Measurements from ENCODE around the gene PIK3R1. TPM values are rescaled to one million over a fixed set of nuclear protein-coding genes. Genes with fewer than 3 reads are reported as not detected.
A peak's percentile ranks its signal among the peaks of the same experiment; 100 is the strongest.
"Not testable (repeated sequence)": the region's sequence is repeated elsewhere in the genome, so short reads cannot be mapped to it uniquely, and the experiment has no call there.

The PIK3R1 gene
- total RNA-seq, 1 donor from 2014 or later: 52.2 TPM

DNA sequence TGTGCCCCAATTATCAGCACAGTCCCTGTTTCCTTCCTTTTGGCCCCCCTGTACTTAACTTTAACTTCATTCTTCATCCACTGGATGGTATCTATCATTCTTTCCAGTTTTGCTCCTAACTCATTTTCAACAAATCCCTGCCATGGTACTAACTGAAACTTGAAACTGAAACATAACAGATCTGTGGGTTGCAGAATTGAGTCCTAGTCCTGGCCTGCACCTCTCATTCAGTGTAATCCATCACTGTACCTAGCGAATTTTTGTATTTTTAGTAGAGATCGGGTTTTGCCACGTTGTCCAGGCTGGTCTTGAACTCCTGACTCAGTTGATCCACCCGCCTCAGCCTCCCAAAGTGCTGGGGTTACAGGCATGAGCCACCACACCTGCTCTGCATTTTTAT, 15.3 kb upstream of the PIK3R1 start:
- Mint-ChIP-seq H3K36me3 (ENCODE audit: low read depth) (no peaks in the 10 kb centered on the region), H3K9me3 (no peaks in the 10 kb centered on the region), H3K27me3 (no peaks in the 10 kb centered on the region), H3K4me1 (peaks cover 23% of the 10 kb centered on the region), H3K4me3 (no peak overlapping the region), H3K27ac (no peak overlapping the region)
- POLR2A ChIA-PET: no interaction called here
- no peak for ATAC-seq (ENCODE audit: low read depth)
- CTCF ChIA-PET: no interaction called here
- no peak for DNase-seq
- intact Hi-C loops (cut with micrococcal nuclease): no loop called here
- TF ChIP-seq, protein P1, sequence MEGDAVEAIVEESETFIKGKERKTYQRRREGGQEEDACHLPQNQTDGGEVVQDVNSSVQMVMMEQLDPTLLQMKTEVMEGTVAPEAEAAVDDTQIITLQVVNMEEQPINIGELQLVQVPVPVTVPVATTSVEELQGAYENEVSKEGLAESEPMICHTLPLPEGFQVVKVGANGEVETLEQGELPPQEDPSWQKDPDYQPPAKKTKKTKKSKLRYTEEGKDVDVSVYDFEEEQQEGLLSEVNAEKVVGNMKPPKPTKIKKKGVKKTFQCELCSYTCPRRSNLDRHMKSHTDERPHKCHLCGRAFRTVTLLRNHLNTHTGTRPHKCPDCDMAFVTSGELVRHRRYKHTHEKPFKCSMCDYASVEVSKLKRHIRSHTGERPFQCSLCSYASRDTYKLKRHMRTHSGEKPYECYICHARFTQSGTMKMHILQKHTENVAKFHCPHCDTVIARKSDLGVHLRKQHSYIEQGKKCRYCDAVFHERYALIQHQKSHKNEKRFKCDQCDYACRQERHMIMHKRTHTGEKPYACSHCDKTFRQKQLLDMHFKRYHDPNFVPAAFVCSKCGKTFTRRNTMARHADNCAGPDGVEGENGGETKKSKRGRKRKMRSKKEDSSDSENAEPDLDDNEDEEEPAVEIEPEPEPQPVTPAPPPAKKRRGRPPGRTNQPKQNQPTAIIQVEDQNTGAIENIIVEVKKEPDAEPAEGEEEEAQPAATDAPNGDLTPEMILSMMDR (IDR thresholded peaks at IDR 0.05): no peak

DNA sequence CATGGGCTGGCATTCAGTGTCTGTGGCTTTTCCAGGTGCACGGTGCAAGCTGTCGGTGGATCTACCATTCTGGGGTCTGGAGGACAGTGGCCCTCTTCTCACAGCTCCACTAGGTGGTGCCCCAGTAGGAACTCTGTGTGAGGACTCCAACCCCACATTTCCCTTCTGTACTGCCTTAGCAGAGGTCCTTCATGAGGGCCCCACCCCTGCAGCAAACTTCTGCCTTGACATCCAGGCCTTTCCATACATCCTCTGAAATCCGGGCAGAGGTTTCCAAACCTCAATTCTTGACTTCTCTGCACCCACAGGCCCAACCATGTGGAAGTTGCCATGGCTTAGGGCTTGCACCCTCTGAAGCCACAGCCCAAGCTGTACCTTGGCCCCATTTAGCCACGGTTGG, 4.9 kb upstream of the PIK3R1 start:
- DNase-seq; POLR2A ChIA-PET; H3K4me1 Mint-ChIP-seq; H3K27ac Mint-ChIP-seq; CTCF ChIA-PET; intact Hi-C loops (cut with micrococcal nuclease); ATAC-seq (ENCODE audit: low read depth); H3K36me3 Mint-ChIP-seq (ENCODE audit: low read depth); H3K27me3 Mint-ChIP-seq; H3K4me3 Mint-ChIP-seq: not testable (repeated sequence)
- peaks cover 11% of the 10 kb centered on the region for H3K9me3 Mint-ChIP-seq

GRCh38 chr5:68214482-68215207, 911 bp upstream of the PIK3R1 start:
- Mint-ChIP-seq H3K27ac (peak overlapping the region; percentile 96), H3K4me1 (peaks cover 37% of the 10 kb centered on the region), H3K4me3 (peak overlapping the region; percentile 95), H3K36me3 (ENCODE audit: low read depth) (peaks cover 7% of the 10 kb centered on the region), H3K9me3 (peaks cover 10% of the 10 kb centered on the region), H3K27me3 (no peaks in the 10 kb centered on the region)
- ATAC-seq (ENCODE audit: low read depth): no peak
- intact Hi-C loops (cut with micrococcal nuclease): loop anchor here (1.0 kb wide), 4 partner anchors 17 to 220 kb away; no protein-coding TSS in a partner anchor
- POLR2A ChIA-PET: interaction anchor here (0.7 to 4.2 kb wide), 24 partner anchors 9 to 1033 kb away, joined by 3 to 51 read pairs (median 6); partner anchors contain the start of gene CD180
- DNase-seq: no peak
- CTCF ChIA-PET: interaction anchor here (0.6 to 4.3 kb wide), 6 partner anchors 15 to 1048 kb away, joined by 3 to 24 read pairs (median 6); no protein-coding TSS in a partner anchor
- TF ChIP-seq, protein P1 (IDR thresholded peaks at IDR 0.05): no peak

DNA sequence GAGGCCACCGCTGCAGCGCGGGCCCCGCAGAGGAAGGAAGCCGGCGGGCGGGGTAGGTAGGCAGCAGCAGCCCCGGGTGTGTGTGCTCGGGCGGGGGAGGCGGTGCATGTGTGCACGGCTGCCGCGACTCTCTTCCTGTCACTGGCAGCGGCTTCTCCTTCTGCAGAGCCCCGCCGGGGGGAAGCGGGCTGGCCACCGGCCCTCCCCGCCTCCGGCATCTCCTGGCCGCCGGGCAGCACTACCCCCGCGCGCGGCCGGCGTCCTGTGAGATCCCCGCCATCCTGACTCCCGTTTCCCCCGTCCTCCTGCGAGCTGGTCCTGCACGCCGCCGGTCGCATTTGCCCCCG, 315 bp downstream of the PIK3R1 start:
- Mint-ChIP-seq H3K36me3 (ENCODE audit: low read depth) (peaks cover 11% of the 10 kb centered on the region), H3K27me3 (no peaks in the 10 kb centered on the region), H3K4me1 (peaks cover 45% of the 10 kb centered on the region), H3K4me3 (peak overlapping the region; percentile 95), H3K9me3 (peaks cover 8% of the 10 kb centered on the region), H3K27ac (peak overlapping the region; percentile 80)
- TF ChIP-seq, protein P1 (IDR thresholded peaks at IDR 0.05): no peak
- DNase-seq (no peak), ATAC-seq (ENCODE audit: low read depth) (peak; percentile 53)
- CTCF ChIA-PET: interaction anchor here (1.0 to 4.3 kb wide), 9 partner anchors 17 to 970 kb away, joined by 3 to 24 read pairs (median 4); no protein-coding TSS in a partner anchor
- intact Hi-C loops (cut with micrococcal nuclease): loop anchor here (1.0 kb wide), 5 partner anchors 19 to 218 kb away; no protein-coding TSS in a partner anchor
- POLR2A ChIA-PET: interaction anchor here (0.5 to 4.2 kb wide), 36 partner anchors 8 to 1627 kb away, joined by 3 to 51 read pairs (median 4); partner anchors contain the start of genes CCDC125 and CD180

DNA sequence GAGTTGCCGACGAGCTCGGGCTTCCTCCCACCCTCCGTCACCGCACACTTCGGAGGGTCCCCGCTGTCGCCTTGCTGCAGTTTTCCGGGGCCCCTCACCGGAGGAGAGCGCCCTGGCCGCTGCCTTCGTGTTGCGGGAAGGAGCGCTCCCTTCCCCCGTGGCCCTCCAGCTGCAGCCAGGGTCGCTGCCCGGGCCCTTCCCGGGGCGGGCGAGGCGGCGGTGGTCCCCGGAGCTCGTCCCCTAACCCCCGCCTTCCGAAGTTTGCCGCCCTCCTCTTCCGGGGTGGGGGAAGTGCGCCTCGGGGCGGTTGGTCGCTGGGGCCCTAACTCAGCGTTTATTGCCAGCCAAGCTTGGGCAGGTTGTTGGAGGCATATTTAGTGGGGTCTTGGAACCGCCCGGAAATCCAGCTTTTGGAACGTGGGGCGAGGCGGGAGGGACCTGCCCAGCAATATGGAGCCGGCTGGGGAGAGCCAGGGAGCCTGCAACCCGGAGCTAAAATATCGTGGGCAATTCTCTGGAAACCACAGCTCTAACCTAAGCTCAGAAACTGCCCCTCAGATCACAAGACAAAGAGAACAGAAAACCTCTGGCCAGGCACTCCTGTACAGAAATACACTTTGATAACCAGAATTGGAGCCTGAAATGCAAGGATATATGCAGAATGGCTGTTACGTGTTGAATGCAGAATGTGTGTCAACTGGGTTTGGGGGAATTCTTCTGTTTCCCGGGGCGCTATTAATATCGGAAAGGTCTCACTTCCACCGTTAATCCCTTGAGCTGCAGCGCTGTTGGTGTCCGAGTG, 890 bp downstream of the PIK3R1 start:
- DNase-seq (peak; percentile 64), ATAC-seq (ENCODE audit: low read depth) (peak; percentile 13)
- CTCF ChIA-PET: interaction anchor here (0.9 to 4.3 kb wide), 11 partner anchors 17 to 970 kb away, joined by 3 to 24 read pairs (median 4); no protein-coding TSS in a partner anchor
- H3K9me3 Mint-ChIP-seq: peaks cover 3% of the 10 kb centered on the region
- peak overlapping the region; percentile 80 for H3K27ac Mint-ChIP-seq
- H3K27me3 Mint-ChIP-seq: no peaks in the 10 kb centered on the region
- H3K4me1 Mint-ChIP-seq: peaks cover 45% of the 10 kb centered on the region
- H3K36me3 Mint-ChIP-seq (ENCODE audit: low read depth): peaks cover 11% of the 10 kb centered on the region
- TF ChIP-seq, protein P1 (IDR thresholded peaks at IDR 0.05): no peak
- POLR2A ChIA-PET: interaction anchor here (0.5 to 4.2 kb wide), 22 partner anchors 12 to 1628 kb away, joined by 3 to 51 read pairs (median 4); partner anchors contain the start of genes CCDC125 and CD180
- intact Hi-C loops (cut with micrococcal nuclease): loop anchor here (1.0 kb wide), 1 partner anchor 23 kb away; no protein-coding TSS in a partner anchor
- peak overlapping the region; percentile 95 for H3K4me3 Mint-ChIP-seq

Measured in activated B cell treated with CpG ODN at 0.5 μM for 24 hours (primary cell).